Thyroid gland (tissue), 4 donors: ENCODE results near the gene MAPK8IP3. TPM values are rescaled to one million over a fixed set of nuclear protein-coding genes. Genes with fewer than 3 reads are reported as not detected.

Experiments
- DNase-seq, 2 donors: peaks; one replicate each; pipeline ENCODE4 v3.0.0-alpha.2; 2019
- H3K27ac ChIP-seq, 3 donors: fragments of 200-600 bp; sonication (generic); 1 replicate in 2 of 3; 2 replicates in 1 of 3; pipeline ENCODE4 v1.5.1; 2016 to 2019; ENCODE audit warnings: mild to moderate bottlenecking in 1 of 3, moderate library complexity in 1 of 3
- H3K27me3 ChIP-seq: fragments of 200-600 bp; sonication (generic); one replicate; pipeline ENCODE4 v1.5.1; 2019
- H3K36me3 ChIP-seq, 2 donors: fragments of 200-600 bp; sonication (generic); one replicate each; pipeline ENCODE4 v1.5.1; 2016 to 2019
- H3K4me1 ChIP-seq, 2 donors: fragments of 200-600 bp; sonication (generic); one replicate each; pipeline ENCODE4 v1.5.1; 2017 to 2019
- H3K4me3 ChIP-seq, 3 donors: fragments of 200-600 bp; sonication (generic); replicated peaks in 1 of 3; 1 replicate in 2 of 3; 2 replicates in 1 of 3; pipeline ENCODE4 v1.5.1; 2016; ENCODE audit warnings: mild to moderate bottlenecking in 1 of 3
- H3K9me3 ChIP-seq: fragments of 200-600 bp; sonication (generic); one replicate; pipeline ENCODE4 v1.5.1; 2017
- CTCF ChIP-seq, 6 experiments: fragments of 200-600 bp in 3 of 6; fragments of 450-650 bp in 3 of 6; sonication (generic) in 3 of 6; IDR thresholded peaks; one replicate each; pipeline ENCODE4 v1.5.1; 2016 to 2019; ENCODE audit warnings: antibody characterized with exemption in 6 of 6, mild to moderate bottlenecking in 2 of 6, inconsistent platforms in 1 of 6, moderate library complexity in 1 of 6
- POLR2A ChIP-seq, 2 donors: fragments of 450-650 bp; IDR thresholded peaks; one replicate each; pipeline ENCODE4 v1.6.1; 2017; ENCODE audit warnings: antibody characterized with exemption in 2 of 2, mild to moderate bottlenecking in 2 of 2, moderate library complexity in 1 of 2
- WGBS, 2 donors: methylation state at CpG; one replicate each; pipeline ENCODE4 v1.1.5; 2017; 5-methylcytosine and 5-hydroxymethylcytosine counted together
- intact Hi-C: fragments of 100-400 bp; cut with DNase I; formaldehyde crosslinking; loops from one replicate; pipeline ENCODE4 v1.15.1; 2023
- total RNA-seq, 4 donors: library from RNA; depleted of rRNA; stranded (reverse); fragments of >200 nt; gene quantifications; one replicate each; pipeline ENCODE4 v1.2.3, GENCODE V29; 2016

The MAPK8IP3 gene
- total RNA-seq, 4 donors from 2014 or later, result 45.7 to 137 (median 60.4) TPM

DNA sequence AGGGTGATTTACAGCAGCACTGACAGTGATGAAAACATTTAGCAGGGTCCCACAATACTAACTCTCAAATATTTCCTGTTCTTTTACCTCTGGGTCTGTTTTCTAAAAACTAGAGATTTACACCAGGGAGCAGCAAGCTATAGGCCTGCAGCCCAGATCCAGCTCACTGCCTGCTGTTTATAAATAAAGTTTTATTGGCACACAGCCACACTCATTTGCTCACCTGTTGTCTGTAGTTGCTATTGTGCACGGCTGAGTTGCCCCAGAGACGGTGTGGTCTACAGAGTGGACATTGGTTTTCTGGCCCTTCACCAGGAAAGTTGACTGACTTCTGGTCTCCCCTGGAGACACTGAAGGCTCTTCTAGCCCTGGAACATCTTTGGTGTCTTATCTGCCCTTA, 44.2 kb upstream of the MAPK8IP3 start:
- intact Hi-C loops, result no loop called here
- DNase-seq, result no peak
- H3K4me1 ChIP-seq, result no peaks in the 10 kb centered on the region

GRCh38 chr16:1662543-1662942, 43.5 kb upstream of the MAPK8IP3 start:
- DNase-seq, result no peak
- Histone ChIP-seq H3K4me1 (no peaks in the 10 kb centered on the region), H3K4me3 (no peak overlapping the region), H3K9me3 (no peaks in the 10 kb centered on the region), H3K36me3 (peaks cover 58 to 86% of the 10 kb centered on the region in 2 donors), H3K27ac (no peak overlapping the region), H3K27me3 (no peaks in the 10 kb centered on the region)
- intact Hi-C loops, result no loop called here
- 94 to 95% methylated on average over 20 of the region's 20 CpGs for WGBS, 2 donors
- TF ChIP-seq CTCF (IDR thresholded peaks at IDR 0.05), result no peak

More for the DNA sequence above, 44.2 kb upstream of the MAPK8IP3 start:
- WGBS, 2 donors, result 85 to 92% methylated on average over 2 of the region's 2 CpGs
- Histone ChIP-seq H3K27me3 (no peaks in the 10 kb centered on the region), H3K27ac (no peak overlapping the region), H3K36me3 (peaks cover 56 to 83% of the 10 kb centered on the region in 2 donors), H3K4me3 (no peak overlapping the region), H3K9me3 (no peaks in the 10 kb centered on the region)
- no peak for TF ChIP-seq CTCF (IDR thresholded peaks at IDR 0.05)
- TF ChIP-seq POLR2A (IDR thresholded peaks at IDR 0.05), result no peak

- TF ChIP-seq POLR2A (IDR thresholded peaks at IDR 0.05) (no peak), CTCF (IDR thresholded peaks at IDR 0.05) (no peak)
- H3K27ac ChIP-seq, result no peak overlapping the region
- H3K4me3 ChIP-seq, result no peak overlapping the region
- no peaks in the 10 kb centered on the region for H3K9me3 ChIP-seq
- intact Hi-C loops, result no loop called here
- H3K4me1 ChIP-seq, result no peaks in the 10 kb centered on the region
- H3K36me3 ChIP-seq, result peaks cover 76 to 95% of the 10 kb centered on the region in 2 donors
- 89 to 93% methylated on average over 13 to 15 of the region's 15 CpGs for WGBS, 2 donors
- no peak for DNase-seq
- no peaks in the 10 kb centered on the region for H3K27me3 ChIP-seq
These were observed 40.2 kb upstream of the MAPK8IP3 start for GRCh38 chr16:1665829-1666228.

GRCh38 chr16:1666316-1666715, 39.7 kb upstream of the MAPK8IP3 start:
- Histone ChIP-seq H3K36me3 (peaks cover 81 to 97% of the 10 kb centered on the region in 2 donors), H3K4me1 (no peaks in the 10 kb centered on the region), H3K27me3 (no peaks in the 10 kb centered on the region), H3K4me3 (no peak overlapping the region), H3K9me3 (no peaks in the 10 kb centered on the region), H3K27ac (no peak overlapping the region)
- no peak for DNase-seq
- WGBS, 2 donors, result 92 to 98% methylated on average over 4 to 7 of the region's 13 CpGs
- no peak for TF ChIP-seq CTCF (IDR thresholded peaks at IDR 0.05)
- no peak for TF ChIP-seq POLR2A (IDR thresholded peaks at IDR 0.05)
- intact Hi-C loops, result no loop called here

DNA sequence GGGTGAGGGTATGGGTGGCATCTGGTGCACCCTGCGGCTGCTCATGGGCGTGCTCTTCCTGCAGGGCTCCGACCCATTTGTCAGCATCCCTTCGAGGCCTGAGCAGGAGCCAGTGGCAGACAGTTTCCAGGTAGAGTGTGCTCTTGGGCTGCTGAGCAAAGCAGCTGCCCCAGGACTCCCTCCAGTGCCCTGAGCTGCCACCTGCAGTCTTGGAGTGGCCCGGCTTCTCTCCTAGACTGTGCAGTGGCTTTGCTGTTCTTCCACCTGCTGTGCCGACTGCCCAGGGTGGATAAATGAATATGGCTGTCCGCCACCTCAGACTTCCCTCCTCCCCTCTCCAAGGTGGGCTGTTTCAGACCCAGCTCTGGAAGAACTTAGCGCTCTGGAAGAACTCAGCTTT, 38.7 kb upstream of the MAPK8IP3 start:
- WGBS, 2 donors, result 83 to 90% methylated on average over 3 to 8 of the region's 8 CpGs
- TF ChIP-seq CTCF (IDR thresholded peaks at IDR 0.05), result no peak
- TF ChIP-seq POLR2A (IDR thresholded peaks at IDR 0.05), result no peak

More for the DNA sequence above, 38.7 kb upstream of the MAPK8IP3 start:
- Histone ChIP-seq H3K4me3 (no peak overlapping the region), H3K9me3 (no peaks in the 10 kb centered on the region), H3K27ac (no peak overlapping the region), H3K4me1 (no peaks in the 10 kb centered on the region), H3K27me3 (no peaks in the 10 kb centered on the region), H3K36me3 (peaks cover 90 to 100% of the 10 kb centered on the region in 2 donors)
- intact Hi-C loops, result no loop called here
- DNase-seq, result no peak
